ENCODE data around the gene C19orf73.
"Not testable (repeated sequence)": the region's sequence is repeated elsewhere in the genome, so short reads cannot be mapped to it uniquely, and the experiment has no call there.

C19orf73 gene

GRCh38 chr19:49101160-49101559 is 17.8 kb downstream of the C19orf73 start:
- DNase-seq (ENCODE audit: low read depth in 2 of 2) = no peak

GRCh38 chr19:49098795-49099194 is 20.1 kb downstream of the C19orf73 start:
- no peak for DNase-seq (ENCODE audit: low read depth in 2 of 2)

GRCh38 chr19:49097453-49098288 is 21.3 kb downstream of the C19orf73 start:
- peak; percentile 40 to 56 for DNase-seq (ENCODE audit: low read depth in 2 of 2)

DNA sequence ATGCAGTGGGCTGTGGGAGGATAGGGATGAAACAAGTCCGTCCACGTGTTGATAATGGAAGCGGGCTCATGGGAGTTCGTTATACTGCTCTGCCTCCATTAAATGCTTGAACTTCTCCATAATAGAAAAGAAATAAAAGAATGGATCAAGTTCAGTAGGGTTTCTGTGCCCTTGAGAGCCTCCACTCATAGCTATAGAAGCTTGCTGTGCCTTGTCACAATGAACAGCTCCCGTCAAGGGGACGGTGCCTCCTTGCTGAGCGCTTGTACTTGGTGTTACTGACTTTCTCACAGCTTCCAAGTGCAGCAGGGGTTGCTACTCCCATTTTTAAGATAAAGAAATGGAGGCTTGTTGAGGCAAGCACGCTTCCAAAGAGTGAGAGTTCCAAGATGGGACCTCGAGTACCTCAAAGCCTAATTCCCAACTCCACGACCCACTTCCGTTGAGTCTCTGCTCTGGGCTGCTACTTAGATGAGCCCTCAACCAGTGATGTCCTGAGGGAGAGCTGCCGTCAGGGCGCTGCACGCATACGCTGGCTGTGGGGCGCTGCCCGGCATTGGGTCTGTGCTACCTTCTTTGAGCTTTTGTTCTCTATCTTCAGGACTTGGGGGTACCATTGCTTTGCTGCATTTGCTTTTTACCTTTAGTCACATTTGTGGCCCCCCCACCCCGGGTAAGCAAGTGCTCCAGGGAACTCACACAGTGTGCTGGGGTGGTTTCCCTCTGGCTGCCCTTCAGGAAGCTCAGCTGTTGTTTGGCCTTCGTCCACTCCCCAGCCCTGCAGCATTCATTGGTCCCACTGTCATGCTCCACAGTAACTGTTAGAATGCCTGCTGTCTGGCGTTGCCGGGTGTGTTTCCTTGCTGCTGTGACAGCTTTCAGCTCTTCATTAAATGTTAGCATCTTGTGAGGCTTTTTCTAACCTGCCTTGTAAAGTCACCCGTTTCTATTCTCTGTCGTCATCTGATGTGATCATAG is 24.1 kb downstream of the C19orf73 start:
- DNase-seq (ENCODE audit: low read depth in 2 of 2) = no peak

DNA sequence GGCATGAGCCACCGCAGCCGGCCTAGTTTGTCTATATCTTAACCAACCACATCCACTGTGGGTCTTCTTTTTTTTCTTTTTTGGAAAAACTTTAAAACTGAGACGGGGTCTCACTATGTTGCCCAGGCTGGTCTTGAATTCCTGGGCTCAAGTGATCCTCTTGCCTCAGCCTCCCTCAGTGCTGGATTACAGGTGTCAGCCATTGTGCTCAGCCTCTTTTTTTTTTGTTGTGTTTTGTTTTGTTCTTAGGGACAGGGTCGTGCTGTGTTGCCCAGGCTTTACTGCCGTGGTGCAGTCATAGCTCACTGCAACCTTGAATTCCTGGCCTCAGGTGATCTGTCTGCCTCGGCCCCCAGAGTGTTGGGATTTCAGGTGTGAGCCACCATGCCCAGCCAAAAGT is 26.3 kb downstream of the C19orf73 start:
- no peak for DNase-seq (ENCODE audit: low read depth in 2 of 2)

GRCh38 chr19:49091391-49092038 is 27.4 kb downstream of the C19orf73 start:
- DNase-seq (ENCODE audit: low read depth in 2 of 2) = no peak

DNA sequence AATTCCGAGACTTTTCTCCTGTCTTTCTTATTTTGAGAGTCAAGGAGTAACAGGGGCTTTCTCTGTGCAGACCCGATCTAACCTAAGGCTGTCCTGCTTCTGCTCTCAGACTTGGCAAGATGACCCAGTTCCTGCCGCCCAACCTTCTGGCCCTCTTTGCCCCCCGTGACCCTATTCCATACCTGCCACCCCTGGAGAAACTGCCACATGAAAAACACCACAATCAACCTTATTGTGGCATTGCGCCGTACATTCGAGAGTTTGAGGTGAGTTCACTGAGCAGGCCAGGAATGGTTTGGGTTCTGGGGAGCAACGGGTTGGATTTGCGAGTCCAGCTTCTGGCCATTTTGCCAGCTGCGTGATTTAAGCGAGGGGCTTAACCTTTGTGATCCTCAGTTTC is 32.6 kb downstream of the C19orf73 start:
- DNase-seq (ENCODE audit: low read depth in 2 of 2) = no peak

GRCh38 chr19:49085868-49086232 is 33.1 kb downstream of the C19orf73 start:
- DNase-seq (ENCODE audit: low read depth in 2 of 2) = no peak

GRCh38 chr19:49085020-49085867 is 33.7 kb downstream of the C19orf73 start, which contains the start of gene SNRNP70:
TSS of gene SNRNP70 (plus strand) at chr19:49085451. CDS start at chr19:49086415, 964 bp downstream.
- DNase-seq (ENCODE audit: low read depth in 2 of 2) = peak; percentile 98

- no peak for DNase-seq (ENCODE audit: low read depth in 2 of 2)
These were observed 34.5 kb downstream of the C19orf73 start for GRCh38 chr19:49084206-49085019.

GRCh38 chr19:49081273-49081672 is 37.7 kb downstream of the C19orf73 start:
- no peak for DNase-seq (ENCODE audit: low read depth in 2 of 2)

DNA sequence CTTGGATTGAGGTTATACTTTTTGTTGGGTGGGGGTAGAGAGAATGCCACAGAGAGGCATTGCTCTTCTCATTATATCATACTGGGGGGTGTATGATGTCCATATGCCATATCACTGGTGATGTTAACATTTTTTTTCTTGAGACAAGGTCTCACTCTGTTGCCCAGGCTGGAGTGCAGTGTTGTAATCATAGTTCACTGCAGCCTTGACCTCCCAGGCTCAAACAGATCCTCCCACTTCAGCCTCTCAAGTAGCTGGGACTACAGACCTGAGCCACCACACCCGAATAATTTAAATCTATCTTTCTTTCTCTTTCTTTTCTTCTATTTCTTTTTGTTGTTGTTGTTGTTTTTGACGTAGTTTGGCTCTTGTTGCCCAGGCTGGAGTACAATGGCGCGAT is 38.6 kb downstream of the C19orf73 start:
- DNase-seq (ENCODE audit: low read depth in 2 of 2) = no peak

DNA sequence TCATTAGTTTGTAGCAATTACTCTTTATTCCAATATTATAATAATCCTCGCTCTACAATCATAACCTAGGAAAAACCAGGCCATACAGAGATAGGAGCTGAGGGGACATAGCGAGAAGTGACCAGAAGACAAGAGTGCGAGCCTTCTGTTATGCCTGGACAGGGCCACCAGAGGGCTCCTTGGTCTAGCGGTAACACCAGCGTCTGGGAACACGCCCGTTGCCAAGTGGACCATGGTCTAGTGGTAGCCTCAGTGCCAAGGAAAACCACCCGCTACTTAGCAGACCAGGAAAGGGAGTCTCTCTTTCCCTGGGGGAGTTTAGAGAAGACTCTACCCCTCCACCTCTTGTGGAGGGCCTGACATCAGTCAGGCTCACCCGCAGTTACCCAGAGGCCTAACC is 44.1 kb downstream of the C19orf73 start:
- DNase-seq (ENCODE audit: low read depth in 2 of 2) = not testable (repeated sequence)

GRCh38 chr19:49073514-49074378 is 45.2 kb downstream of the C19orf73 start:
- no peak for DNase-seq (ENCODE audit: low read depth in 2 of 2)

- no peak for DNase-seq (ENCODE audit: low read depth in 2 of 2)
These were observed 46.9 kb downstream of the C19orf73 start for GRCh38 chr19:49071860-49072547.

- no peak for DNase-seq (ENCODE audit: low read depth in 2 of 2)
These were observed 48.5 kb downstream of the C19orf73 start for GRCh38 chr19:49070416-49070815.

DNA sequence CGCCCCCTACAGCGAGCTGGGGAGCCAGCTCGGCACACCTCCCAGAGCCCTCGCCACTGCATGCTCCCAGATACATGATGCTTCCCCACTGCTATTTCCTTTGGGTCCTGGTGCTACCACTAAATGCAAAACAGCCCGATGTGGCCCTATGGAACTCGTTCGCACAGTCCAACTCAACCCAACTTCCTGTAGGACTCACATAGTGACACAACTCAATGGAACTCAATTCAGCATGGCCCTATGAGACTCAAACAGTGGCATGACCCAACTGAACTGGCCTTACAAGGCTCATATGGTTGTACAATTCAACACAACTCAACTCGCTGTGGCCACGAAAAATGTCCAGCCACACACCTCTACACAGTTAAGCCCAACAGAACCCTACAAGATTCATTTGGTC is 49.9 kb downstream of the C19orf73 start:
- no peak for DNase-seq (ENCODE audit: low read depth in 2 of 2)

All from stimulated activated CD8-positive, alpha-beta memory T cell treated with anti-CD3 and anti-CD28 coated beads, Interleukin-7, amount 100 ng/mL, for 1 hour (primary cell).